ENCODE data around the gene KCNJ4.
"Not testable (repeated sequence)": the region's sequence is repeated elsewhere in the genome, so short reads cannot be mapped to it uniquely, and the experiment has no call there.

KCNJ4 gene

GRCh38 chr22:38414009-38414395 is 41.0 kb downstream of the KCNJ4 start:
- H3K4me3 ChIP-seq (ENCODE audit: control insufficient read depth, low read depth, low read length): no peak overlapping the region
- no peak for DNase-seq (ENCODE audit: low read depth)
- TF ChIP-seq CTCF (conservative IDR thresholded peaks at IDR 0.05; ENCODE audit: control insufficient read depth, insufficient read depth, low read depth, low read length): no peak

- no peak overlapping the region for H3K4me3 ChIP-seq (ENCODE audit: control insufficient read depth, low read depth, low read length)
- TF ChIP-seq CTCF (conservative IDR thresholded peaks at IDR 0.05; ENCODE audit: control insufficient read depth, insufficient read depth, low read depth, low read length): no peak
- no peak for DNase-seq (ENCODE audit: low read depth)
These were observed 41.7 kb downstream of the KCNJ4 start for GRCh38 chr22:38413085-38414008.

GRCh38 chr22:38412435-38413084 is 42.4 kb downstream of the KCNJ4 start:
- no peak for DNase-seq (ENCODE audit: low read depth)
- H3K4me3 ChIP-seq (ENCODE audit: control insufficient read depth, low read depth, low read length): peak overlapping the region; percentile 6
- peak; percentile 40 for TF ChIP-seq CTCF (conservative IDR thresholded peaks at IDR 0.05; ENCODE audit: control insufficient read depth, insufficient read depth, low read depth, low read length)

GRCh38 chr22:38411016-38411415 is 44.0 kb downstream of the KCNJ4 start:
- no peak for DNase-seq (ENCODE audit: low read depth)
- H3K4me3 ChIP-seq (ENCODE audit: control insufficient read depth, low read depth, low read length): no peak overlapping the region
- TF ChIP-seq CTCF (conservative IDR thresholded peaks at IDR 0.05; ENCODE audit: control insufficient read depth, insufficient read depth, low read depth, low read length): no peak

- not testable (repeated sequence) for DNase-seq (ENCODE audit: low read depth)
These were observed 45.1 kb downstream of the KCNJ4 start for GRCh38 chr22:38409916-38410315.

GRCh38 chr22:38406617-38407016 is 48.4 kb downstream of the KCNJ4 start:
- DNase-seq (ENCODE audit: low read depth): peak; percentile 35
- H3K4me3 ChIP-seq (ENCODE audit: control insufficient read depth, low read depth, low read length): no peak overlapping the region
- TF ChIP-seq CTCF (conservative IDR thresholded peaks at IDR 0.05; ENCODE audit: control insufficient read depth, insufficient read depth, low read depth, low read length): no peak

More at GRCh38 chr22:38409916-38410315, 45.1 kb downstream of the KCNJ4 start:
- H3K4me3 ChIP-seq (ENCODE audit: control insufficient read depth, low read depth, low read length): not testable (repeated sequence)

GRCh38 chr22:38404419-38404818 is 50.6 kb downstream of the KCNJ4 start:
- no peak for DNase-seq (ENCODE audit: low read depth)
- TF ChIP-seq CTCF (conservative IDR thresholded peaks at IDR 0.05; ENCODE audit: control insufficient read depth, insufficient read depth, low read depth, low read length): no peak
- no peak overlapping the region for H3K4me3 ChIP-seq (ENCODE audit: control insufficient read depth, low read depth, low read length)

All from fibroblast of mammary gland (primary cell).